Mucosa of rectum (tissue), 2 donors: Measurements from ENCODE around the gene RASSF1.
A peak's percentile ranks its signal among the peaks of the same experiment; 100 is the strongest.

Source experiments
- H3K27ac ChIP-seq, 2 donors: one replicate each; pipeline ENCODE4 v1.7.0; 2013; ENCODE audit warnings: inconsistent platforms in 2 of 2, low read depth in 2 of 2, low read length in 2 of 2
- H3K27me3 ChIP-seq, 2 donors: one replicate each; pipeline ENCODE4 v1.7.0; 2013; ENCODE audit warnings: low read length in 2 of 2; ENCODE audit not compliant: control insufficient read depth in 2 of 2, insufficient read depth in 2 of 2
- H3K36me3 ChIP-seq, 2 donors: one replicate each; pipeline ENCODE4 v1.7.0; 2013; ENCODE audit warnings: low read length in 2 of 2; ENCODE audit not compliant: control insufficient read depth in 2 of 2, insufficient read depth in 2 of 2
- H3K4me1 ChIP-seq, 2 donors: one replicate each; pipeline ENCODE4 v1.7.0; 2013; ENCODE audit warnings: low read length in 2 of 2, mild to moderate bottlenecking in 1 of 2; ENCODE audit not compliant: control insufficient read depth in 2 of 2, insufficient read depth in 2 of 2
- H3K4me3 ChIP-seq, 2 donors: one replicate each; pipeline ENCODE4 v1.7.0; 2013; ENCODE audit warnings: low read length in 2 of 2
- H3K9ac ChIP-seq, 2 donors: one replicate each; pipeline ENCODE4 v1.7.0; 2013; ENCODE audit warnings: low read length in 2 of 2, low read depth in 1 of 2, mild to moderate bottlenecking in 1 of 2
- H3K9me3 ChIP-seq, 2 donors: one replicate each; pipeline ENCODE4 v1.7.0; 2013; ENCODE audit warnings: low read length in 2 of 2; ENCODE audit not compliant: control insufficient read depth in 2 of 2
- donor health status: healthy.
- donor health status: Normal muscosa, but diverticular disease.

The RASSF1 gene

GRCh38 chr3:50303013-50303815 is 37.4 kb downstream of the RASSF1 start, which contains the start of gene HYAL1:
Gene HYAL1 (minus strand): TSS chr3:50303574. CDS start chr3:50302956, 618 bp downstream.
- peaks cover 25 to 31% of the 10 kb centered on the region in 2 donors for H3K4me1 ChIP-seq
- no peak within 1 kb of the TSS for H3K4me3 ChIP-seq
- no peaks in the 10 kb centered on the region for H3K9me3 ChIP-seq
- no peaks in the 10 kb centered on the region for H3K36me3 ChIP-seq
- H3K27ac ChIP-seq, result peak within 1 kb of the TSS; percentile 19 to 58
- H3K9ac ChIP-seq, result peak within 1 kb of the TSS in 1 of 2 donors; percentile 61
- H3K27me3 ChIP-seq, result no peaks in the 10 kb centered on the region

- no peaks in the 10 kb centered on the region for H3K36me3 ChIP-seq
- no peak overlapping the region for H3K9ac ChIP-seq
- peaks cover 28 to 34% of the 10 kb centered on the region in 2 donors for H3K4me1 ChIP-seq
- no peak overlapping the region for H3K4me3 ChIP-seq
- H3K27ac ChIP-seq, result peak overlapping the region in 1 of 2 donors; percentile 19
- no peaks in the 10 kb centered on the region for H3K27me3 ChIP-seq
- no peaks in the 10 kb centered on the region for H3K9me3 ChIP-seq
These were observed 38.3 kb downstream of the RASSF1 start for GRCh38 chr3:50302095-50303012.

GRCh38 chr3:50300681-50301254 is 39.9 kb downstream of the RASSF1 start:
- Histone ChIP-seq H3K27me3 (no peaks in the 10 kb centered on the region), H3K9ac (peak overlapping the region; percentile 69 to 82), H3K9me3 (no peaks in the 10 kb centered on the region), H3K27ac (peak overlapping the region; percentile 88 to 93), H3K4me1 (peaks cover 28 to 34% of the 10 kb centered on the region in 2 donors), H3K4me3 (peak overlapping the region in 1 of 2 donors; percentile 66), H3K36me3 (no peaks in the 10 kb centered on the region)

GRCh38 chr3:50299929-50300680 is 40.5 kb downstream of the RASSF1 start:
- H3K9me3 ChIP-seq, result no peaks in the 10 kb centered on the region
- no peaks in the 10 kb centered on the region for H3K27me3 ChIP-seq
- peak overlapping the region; percentile 69 to 82 for H3K9ac ChIP-seq
- peak overlapping the region; percentile 88 to 93 for H3K27ac ChIP-seq
- no peaks in the 10 kb centered on the region for H3K36me3 ChIP-seq
- peak overlapping the region; percentile 66 to 70 for H3K4me3 ChIP-seq
- peaks cover 28 to 34% of the 10 kb centered on the region in 2 donors for H3K4me1 ChIP-seq

GRCh38 chr3:50299638-50299928 is 41.1 kb downstream of the RASSF1 start:
- peak overlapping the region; percentile 88 to 93 for H3K27ac ChIP-seq
- peak overlapping the region; percentile 69 to 82 for H3K9ac ChIP-seq
- H3K27me3 ChIP-seq, result no peaks in the 10 kb centered on the region
- peaks cover 28 to 34% of the 10 kb centered on the region in 2 donors for H3K4me1 ChIP-seq
- H3K4me3 ChIP-seq, result peak overlapping the region; percentile 66 to 70
- no peaks in the 10 kb centered on the region for H3K36me3 ChIP-seq
- no peaks in the 10 kb centered on the region for H3K9me3 ChIP-seq

GRCh38 chr3:50298836-50299637 is 41.6 kb downstream of the RASSF1 start, which contains the start of the genes HYAL3 and NAA80:
Gene HYAL3 (minus strand): TSS chr3:50299405. CDS start chr3:50295602, 3,803 bp downstream.
Gene NAA80 (minus strand): TSS chr3:50299405. CDS start chr3:50297463, 1,942 bp downstream.
- H3K9me3 ChIP-seq, result no peaks in the 10 kb centered on the region
- H3K36me3 ChIP-seq, result no peaks in the 10 kb centered on the region
- peaks cover 28 to 34% of the 10 kb centered on the region in 2 donors for H3K4me1 ChIP-seq
- peak within 1 kb of the TSS; percentile 87 to 91 for H3K4me3 ChIP-seq
- H3K9ac ChIP-seq, result peak within 1 kb of the TSS; percentile 90 to 99
- H3K27me3 ChIP-seq, result no peaks in the 10 kb centered on the region
- H3K27ac ChIP-seq, result peak within 1 kb of the TSS; percentile 96 to 97

GRCh38 chr3:50297896-50298725 is 42.5 kb downstream of the RASSF1 start:
- H3K9ac ChIP-seq, result peak overlapping the region; percentile 90 to 99
- H3K9me3 ChIP-seq, result no peaks in the 10 kb centered on the region
- no peaks in the 10 kb centered on the region for H3K27me3 ChIP-seq
- H3K27ac ChIP-seq, result peak overlapping the region; percentile 96 to 97
- peak overlapping the region; percentile 87 to 91 for H3K4me3 ChIP-seq
- H3K4me1 ChIP-seq, result peaks cover 28 to 30% of the 10 kb centered on the region in 2 donors
- no peaks in the 10 kb centered on the region for H3K36me3 ChIP-seq

- H3K9ac ChIP-seq, result no peak overlapping the region
- H3K36me3 ChIP-seq, result no peaks in the 10 kb centered on the region
- no peak overlapping the region for H3K4me3 ChIP-seq
- no peak overlapping the region for H3K27ac ChIP-seq
- peaks cover 30 to 35% of the 10 kb centered on the region in 2 donors for H3K4me1 ChIP-seq
- H3K27me3 ChIP-seq, result no peaks in the 10 kb centered on the region
- H3K9me3 ChIP-seq, result no peaks in the 10 kb centered on the region
These were observed 43.3 kb downstream of the RASSF1 start for GRCh38 chr3:50297384-50297775.
